Trophoblast cell (in vitro differentiated cells and primary cell): ENCODE results near the gene IZUMO1R.
A peak's percentile ranks its signal among the peaks of the same experiment; 100 is the strongest.

ENCODE experiments used
- DNase-seq, 2 donors: peaks; one replicate each; pipeline ENCODE4 v3.0.0-alpha.2; 2016
- H2AFZ ChIP-seq: 2 replicates; pipeline ENCODE4 v1.6.1; 2013; ENCODE audit warnings: low read length, moderate library complexity, mild to moderate bottlenecking; ENCODE audit not compliant: insufficient read depth, poor library complexity
- H2AK5ac ChIP-seq: 2 replicates; pipeline ENCODE4 v1.6.1; 2013; ENCODE audit warnings: mild to moderate bottlenecking, low read length
- H2BK120ac ChIP-seq: 2 replicates; pipeline ENCODE4 v1.6.1; 2013; ENCODE audit warnings: low read length, mild to moderate bottlenecking, moderate library complexity; ENCODE audit not compliant: insufficient read depth, poor library complexity
- H2BK12ac ChIP-seq: 2 replicates; pipeline ENCODE4 v1.6.1; 2013; ENCODE audit warnings: mild to moderate bottlenecking, low read length, moderate library complexity
- H2BK5ac ChIP-seq: 2 replicates; pipeline ENCODE4 v1.6.1; 2013; ENCODE audit warnings: low read length, low read depth, moderate library complexity, mild to moderate bottlenecking; ENCODE audit not compliant: poor library complexity
- H3K14ac ChIP-seq: 2 replicates; pipeline ENCODE4 v1.6.1; 2013; ENCODE audit warnings: mild to moderate bottlenecking, low read length
- H3K18ac ChIP-seq: 2 replicates; pipeline ENCODE4 v1.6.1; 2013; ENCODE audit warnings: mild to moderate bottlenecking, low read length
- H3K23ac ChIP-seq: 2 replicates; pipeline ENCODE4 v1.6.1; 2013; ENCODE audit warnings: low read length
- H3K27ac ChIP-seq: 2 replicates; pipeline ENCODE4 v1.5.1; 2013; ENCODE audit warnings: low read depth, mild to moderate bottlenecking, inconsistent platforms, low read length, moderate library complexity
- H3K27me3 ChIP-seq: 2 replicates; pipeline ENCODE4 v1.6.1; 2013; ENCODE audit warnings: inconsistent platforms, mild to moderate bottlenecking, low read length, moderate library complexity; ENCODE audit not compliant: insufficient read depth
- H3K36me3 ChIP-seq, 2 experiments: 1 replicate in 1 of 2; 2 replicates in 1 of 2; pipeline ENCODE4 v1.6.1; 2013; ENCODE audit warnings: low read length in 2 of 2, mild to moderate bottlenecking in 2 of 2, moderate library complexity in 1 of 2; ENCODE audit not compliant: insufficient read depth in 2 of 2, control insufficient read depth in 1 of 2
- H3K4ac ChIP-seq: 2 replicates; pipeline ENCODE4 v1.6.1; 2013; ENCODE audit warnings: low read depth, mild to moderate bottlenecking, low read length, moderate library complexity
- H3K4me1 ChIP-seq, 2 experiments: 1 replicate in 1 of 2; 2 replicates in 1 of 2; pipeline ENCODE4 v1.6.1; 2013; ENCODE audit warnings: low read length in 2 of 2, mild to moderate bottlenecking in 2 of 2, moderate library complexity in 1 of 2; ENCODE audit not compliant: insufficient read depth in 2 of 2, control insufficient read depth in 1 of 2
- H3K4me2 ChIP-seq: 2 replicates; pipeline ENCODE4 v1.6.1; 2013; ENCODE audit warnings: inconsistent platforms, mild to moderate bottlenecking, low read length, moderate library complexity
- H3K4me3 ChIP-seq: 2 replicates; pipeline ENCODE4 v1.5.1; 2013; ENCODE audit warnings: mild to moderate bottlenecking, low read depth, low read length, inconsistent platforms
- H3K79me1 ChIP-seq: one replicate; pipeline ENCODE4 v1.6.1; 2013; ENCODE audit warnings: low read length
- H3K79me2 ChIP-seq: 2 replicates; pipeline ENCODE4 v1.6.1; 2013; ENCODE audit warnings: low read length, mild to moderate bottlenecking; ENCODE audit not compliant: control insufficient read depth, insufficient read depth, poor library complexity
- H3K9ac ChIP-seq: 2 replicates; pipeline ENCODE4 v1.6.1; 2013; ENCODE audit warnings: mild to moderate bottlenecking, low read length
- H3K9me3 ChIP-seq: 2 replicates; pipeline ENCODE4 v1.6.1; 2013; ENCODE audit warnings: low read depth, mild to moderate bottlenecking, control low read depth, inconsistent platforms, low read length; ENCODE audit not compliant: insufficient read depth
- H4K12ac ChIP-seq: 2 replicates; pipeline ENCODE4 v1.6.1; 2013; ENCODE audit warnings: low read depth, mild to moderate bottlenecking, low read length, moderate library complexity
- H4K8ac ChIP-seq: 2 replicates; pipeline ENCODE4 v1.6.1; 2013; ENCODE audit warnings: low read depth, mild to moderate bottlenecking, low read length, moderate library complexity
- H4K91ac ChIP-seq: one replicate; pipeline ENCODE4 v1.6.1; 2013; ENCODE audit warnings: low read depth, mild to moderate bottlenecking, low read length, moderate library complexity
- WGBS: extraction: QIAGEN DNeasy Blood & Tissue Kit; methylation state at CpG from one replicate; pipeline ENCODE4 v1.1.7; 2013; ENCODE audit warnings: missing lambda C conversion rate; ENCODE audit not compliant: insufficient read length, insufficient coverage; ENCODE audit errors: extremely low coverage; 5-methylcytosine and 5-hydroxymethylcytosine counted together

The IZUMO1R gene

GRCh38 chr11:94312339-94312738, 8.0 kb downstream of the IZUMO1R start:
- WGBS, result no CpG with 5 or more reads among the region's 4 CpGs
- H3K4me3 ChIP-seq, result no peak overlapping the region

DNA sequence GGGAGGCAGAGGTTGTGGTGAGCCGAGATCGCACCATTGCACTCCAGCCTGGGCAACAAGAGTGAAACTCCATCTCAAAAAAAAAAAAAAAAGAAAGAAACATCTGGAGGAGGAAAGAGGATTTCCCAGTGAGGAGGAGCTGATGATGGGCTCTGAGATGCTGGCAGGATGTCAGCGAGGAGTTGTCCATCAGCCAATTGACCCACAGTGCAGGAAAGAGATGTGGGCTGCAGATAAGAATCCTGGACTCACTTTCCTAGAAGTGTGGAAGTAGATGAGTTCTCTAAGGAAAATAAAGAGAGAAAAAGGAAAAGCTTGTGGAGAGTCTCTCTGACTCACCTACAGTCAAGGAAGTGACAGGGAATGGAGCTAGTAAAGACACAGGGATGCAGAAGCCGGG, 9.7 kb downstream of the IZUMO1R start:
- Histone ChIP-seq H4K8ac (no peak overlapping the region), H2BK12ac (no peak overlapping the region), H3K18ac (no peak overlapping the region), H3K36me3 (no peaks in the 10 kb centered on the region), H2BK120ac (no peak overlapping the region), H3K4me2 (no peak overlapping the region), H3K9me3 (no peaks in the 10 kb centered on the region), H3K14ac (no peak overlapping the region), H3K9ac (no peak overlapping the region), H3K4ac (no peak overlapping the region), H3K23ac (no peak overlapping the region), H4K12ac (no peak overlapping the region), H3K79me1 (no peaks in the 10 kb centered on the region), H2AFZ (no peak overlapping the region), H4K91ac (no peak overlapping the region), H3K4me3 (no peak overlapping the region), H2BK5ac (no peak overlapping the region), H3K27me3 (no peaks in the 10 kb centered on the region), H3K4me1 (no peaks in the 10 kb centered on the region), H2AK5ac (no peak overlapping the region), H3K79me2 (no peaks in the 10 kb centered on the region), H3K27ac (no peak overlapping the region)
- WGBS, result no CpG with 5 or more reads among the region's 4 CpGs
- no peak for DNase-seq

More at GRCh38 chr11:94312339-94312738, 8.0 kb downstream of the IZUMO1R start:
- no peak overlapping the region for H2BK120ac ChIP-seq
- H3K27ac ChIP-seq, result no peak overlapping the region
- H3K4me1 ChIP-seq, result no peaks in the 10 kb centered on the region
- no peak overlapping the region for H3K4ac ChIP-seq
- H2BK5ac ChIP-seq, result no peak overlapping the region
- H3K27me3 ChIP-seq, result no peaks in the 10 kb centered on the region
- no peak overlapping the region for H3K4me2 ChIP-seq
- no peak overlapping the region for H4K8ac ChIP-seq
- no peak overlapping the region for H4K12ac ChIP-seq
- H3K18ac ChIP-seq, result no peak overlapping the region
- H2AFZ ChIP-seq, result no peak overlapping the region
- no peak overlapping the region for H3K9ac ChIP-seq
- H3K79me2 ChIP-seq, result no peaks in the 10 kb centered on the region
- H3K23ac ChIP-seq, result no peak overlapping the region
- peak in 1 of 2 donors; percentile 34 for DNase-seq
- no peak overlapping the region for H4K91ac ChIP-seq
- H2BK12ac ChIP-seq, result no peak overlapping the region
- no peaks in the 10 kb centered on the region for H3K79me1 ChIP-seq
- H3K9me3 ChIP-seq, result peaks cover 3% of the 10 kb centered on the region
- no peak overlapping the region for H2AK5ac ChIP-seq
- no peak overlapping the region for H3K14ac ChIP-seq
- no peaks in the 10 kb centered on the region for H3K36me3 ChIP-seq

DNA sequence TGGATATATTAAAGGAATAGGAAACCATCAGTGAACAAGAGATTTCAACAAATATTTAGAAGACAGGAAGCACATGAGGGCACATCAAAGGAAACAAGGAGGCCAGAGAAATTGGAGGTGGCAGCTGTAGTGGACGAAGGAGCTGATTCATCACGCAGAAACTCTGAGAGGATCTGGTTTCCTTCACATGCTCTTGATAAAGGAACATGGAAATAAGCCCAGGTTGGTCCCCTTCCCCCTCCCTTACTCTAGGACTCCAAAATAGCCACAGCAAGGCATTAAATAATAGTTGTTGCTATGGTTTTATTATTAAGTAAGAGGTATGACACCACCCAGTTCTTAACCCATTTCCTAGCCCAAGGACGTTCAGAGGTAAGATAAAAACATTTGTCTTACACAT, 11.3 kb downstream of the IZUMO1R start:
- Histone ChIP-seq H2AK5ac (no peak overlapping the region), H3K27me3 (no peaks in the 10 kb centered on the region), H2BK120ac (no peak overlapping the region), H3K4me1 (no peaks in the 10 kb centered on the region), H2AFZ (no peak overlapping the region), H3K23ac (no peak overlapping the region), H3K36me3 (no peaks in the 10 kb centered on the region), H3K9ac (no peak overlapping the region), H3K9me3 (no peaks in the 10 kb centered on the region), H3K79me2 (no peaks in the 10 kb centered on the region), H3K18ac (no peak overlapping the region), H3K79me1 (no peaks in the 10 kb centered on the region), H4K12ac (no peak overlapping the region), H2BK12ac (no peak overlapping the region), H4K91ac (no peak overlapping the region), H3K27ac (no peak overlapping the region), H3K4ac (no peak overlapping the region), H3K4me3 (no peak overlapping the region), H3K4me2 (no peak overlapping the region), H2BK5ac (no peak overlapping the region), H4K8ac (no peak overlapping the region), H3K14ac (no peak overlapping the region)
- no CpG with 5 or more reads among the region's 3 CpGs for WGBS
- DNase-seq, result peak in 1 of 2 donors; percentile 21

DNA sequence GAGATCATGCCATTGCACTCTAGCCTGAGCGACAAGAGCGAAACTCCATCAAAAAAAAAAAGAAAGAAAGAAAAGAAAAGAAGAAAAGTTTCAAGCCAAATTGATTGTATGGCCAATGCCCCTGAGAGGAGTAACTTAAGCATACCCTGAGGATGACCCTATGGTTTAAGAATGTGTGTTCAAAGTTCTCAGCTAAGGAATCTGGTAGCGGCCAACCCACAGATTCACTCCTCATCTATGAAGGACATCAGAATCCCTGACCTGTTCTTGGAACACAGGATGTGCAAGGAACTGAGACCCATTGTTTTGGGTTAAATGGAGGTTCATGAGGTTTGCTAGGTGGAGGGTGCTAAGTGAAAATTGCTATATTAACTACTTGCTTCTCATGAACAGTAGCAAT, 18.1 kb downstream of the IZUMO1R start:
- Histone ChIP-seq H3K4me3 (no peak overlapping the region), H3K27ac (no peak overlapping the region), H4K8ac (no peak overlapping the region), H3K9ac (no peak overlapping the region), H3K18ac (no peak overlapping the region), H2BK120ac (no peak overlapping the region), H4K12ac (no peak overlapping the region), H2AFZ (no peak overlapping the region), H2BK12ac (no peak overlapping the region), H3K27me3 (no peaks in the 10 kb centered on the region), H3K4ac (no peak overlapping the region), H2BK5ac (no peak overlapping the region), H3K14ac (no peak overlapping the region), H3K36me3 (no peaks in the 10 kb centered on the region), H2AK5ac (no peak overlapping the region), H3K79me2 (no peaks in the 10 kb centered on the region), H3K79me1 (no peaks in the 10 kb centered on the region), H3K4me1 (no peaks in the 10 kb centered on the region), H3K9me3 (no peaks in the 10 kb centered on the region), H3K4me2 (no peak overlapping the region), H4K91ac (no peak overlapping the region), H3K23ac (no peak overlapping the region)
- WGBS, result no CpG with 5 or more reads among the region's 3 CpGs
- peak; percentile 38 to 73 for DNase-seq
